ACC112 (cell line): ENCODE results near the gene PDE4A.
"Not testable (repeated sequence)": the region's sequence is repeated elsewhere in the genome, so short reads cannot be mapped to it uniquely, and the experiment has no call there.

Experiments
- H2AFZ ChIP-seq: fragments of 200-600 bp; sonication (generic); one replicate; pipeline ENCODE4 v1.6.0; 2017; ENCODE audit warnings: antibody characterized with exemption, low read length; ENCODE audit not compliant: unreplicated experiment
- H3K27ac ChIP-seq: fragments of 200-600 bp; sonication (generic); 2 replicates; pipeline ENCODE4 v1.5.1; 2014; ENCODE audit warnings: low read depth, mild to moderate bottlenecking, antibody characterized with exemption, low read length, moderate library complexity
- H3K27me3 ChIP-seq: fragments of 200-600 bp; sonication (generic); 2 replicates; pipeline ENCODE4 v1.6.1; 2014; ENCODE audit warnings: mild to moderate bottlenecking, antibody characterized with exemption, low read length, moderate library complexity, mixed read lengths; ENCODE audit not compliant: insufficient read depth
- H3K36me3 ChIP-seq: fragments of 200-600 bp; sonication (generic); 2 replicates; pipeline ENCODE4 v1.6.1; 2016; ENCODE audit warnings: mild to moderate bottlenecking, antibody characterized with exemption, low read length, moderate library complexity, mixed read lengths; ENCODE audit not compliant: insufficient read depth
- H3K4me1 ChIP-seq: fragments of 200-600 bp; sonication (generic); one replicate; pipeline ENCODE4 v1.6.1; 2016; ENCODE audit warnings: low read length, mixed read lengths; ENCODE audit not compliant: insufficient read depth, unreplicated experiment, control insufficient read depth
- H3K4me3 ChIP-seq: fragments of 200-600 bp; sonication (generic); 2 replicates; pipeline ENCODE4 v1.5.1; 2014; ENCODE audit warnings: mild to moderate bottlenecking, low read depth, low read length
- H3K79me2 ChIP-seq: fragments of 200-600 bp; sonication (generic); one replicate; pipeline ENCODE4 v1.6.0; 2016; ENCODE audit warnings: low read length; ENCODE audit not compliant: control insufficient read depth, unreplicated experiment, insufficient read depth

PDE4A gene

DNA sequence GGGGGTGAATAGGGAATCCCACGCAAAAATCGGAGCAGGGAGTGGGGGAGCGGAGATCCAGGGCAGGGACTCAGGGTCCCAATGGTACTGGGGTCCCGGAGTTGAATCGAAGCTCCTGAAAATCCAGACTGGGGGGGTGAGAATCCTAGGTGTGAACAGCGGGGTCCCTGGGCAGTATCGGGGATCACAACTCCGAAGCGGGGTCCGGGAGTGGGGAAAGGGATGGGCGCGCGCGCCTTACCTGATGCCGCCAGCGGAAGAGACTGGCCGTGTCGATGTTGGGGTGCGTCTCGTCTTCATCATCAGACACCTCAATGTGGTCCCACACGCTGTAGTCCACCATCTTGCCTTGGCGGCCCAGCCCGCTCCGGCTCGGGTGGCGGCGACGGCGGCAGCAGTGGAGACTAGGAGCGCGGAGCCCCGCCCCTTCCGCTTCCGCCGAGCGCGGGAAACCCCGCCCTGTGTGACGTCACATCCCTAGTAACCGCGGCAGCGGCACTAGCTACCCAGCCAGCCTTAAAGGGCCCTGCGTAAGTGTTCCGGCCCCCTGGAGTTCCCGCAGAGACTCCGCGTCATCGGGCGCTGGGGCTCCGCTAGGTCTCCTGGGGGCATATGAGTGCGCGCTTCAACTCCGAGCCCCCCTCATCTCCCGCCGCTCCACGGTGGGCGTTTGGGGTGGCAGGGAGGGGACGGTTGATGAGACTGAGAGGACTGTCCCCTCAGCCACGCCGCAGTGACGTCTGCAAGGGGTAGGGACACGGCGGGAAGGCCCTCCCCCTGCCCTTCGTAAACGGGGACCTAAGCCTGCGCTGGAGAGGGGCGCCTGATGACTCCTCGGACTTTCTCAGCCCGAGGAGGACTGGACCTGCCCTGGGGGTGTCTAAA is 17.0 kb upstream of the PDE4A start, which contains the start of gene CDC37:
TSS of gene CDC37 (minus strand) at position 406 of the 885 bp plus-strand sequence. CDS start at position 343, 63 bp downstream.
- Histone ChIP-seq H2AFZ (peak within 1 kb of the TSS; percentile 85), H3K79me2 (peaks cover 46% of the 10 kb centered on the region), H3K4me3 (peak within 1 kb of the TSS; percentile 91), H3K4me1 (peaks cover 12% of the 10 kb centered on the region), H3K27me3 (no peaks in the 10 kb centered on the region), H3K27ac (peak within 1 kb of the TSS; percentile 80), H3K36me3 (no peaks in the 10 kb centered on the region)

DNA sequence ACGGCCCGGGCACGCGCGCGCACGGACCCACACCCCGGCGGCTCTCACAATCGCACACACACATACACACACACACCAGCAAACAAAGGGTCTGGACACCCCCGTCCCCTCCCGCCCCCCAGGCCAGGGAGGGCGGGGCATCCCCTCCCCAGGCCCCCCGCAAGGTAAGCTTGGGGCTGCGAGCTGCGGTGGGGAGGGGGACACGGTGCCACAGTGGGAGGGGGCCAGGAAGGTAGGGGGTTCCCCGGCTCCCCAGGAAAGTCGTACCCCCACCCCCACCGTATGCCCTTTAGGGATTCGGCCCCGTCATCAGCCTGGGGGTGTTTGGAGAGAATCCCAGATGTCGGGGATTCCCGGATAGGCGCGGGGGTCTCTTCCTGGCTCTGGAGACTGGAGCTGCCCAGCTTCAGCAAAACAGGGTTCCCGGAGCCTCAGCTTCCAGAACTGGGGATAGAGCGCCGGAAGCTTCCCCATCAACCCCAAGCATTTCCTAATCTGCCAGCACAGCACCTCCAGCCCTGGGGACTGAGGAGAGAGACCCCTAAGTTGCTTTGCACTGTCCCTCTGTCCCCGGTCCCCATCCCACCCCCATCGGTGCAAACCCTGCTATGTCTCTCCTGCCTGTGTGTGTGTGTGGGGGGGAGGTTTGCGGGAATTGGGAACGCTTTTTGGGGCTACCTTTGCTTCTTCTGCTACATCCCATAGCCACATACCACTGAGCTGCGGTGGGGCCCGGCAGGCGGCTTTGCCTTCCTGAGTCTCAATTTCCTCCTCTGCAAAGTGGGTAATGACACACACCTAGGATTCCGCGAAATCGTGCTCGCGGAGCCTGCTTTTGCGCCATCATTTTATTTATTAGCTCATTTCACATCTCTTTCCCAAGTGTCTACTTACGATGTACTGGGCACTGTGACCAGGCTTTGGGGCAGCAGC is 15.2 kb upstream of the PDE4A start:
- H3K79me2 ChIP-seq = peaks cover 32% of the 10 kb centered on the region
- no peak overlapping the region for H3K27ac ChIP-seq
- peaks cover 12% of the 10 kb centered on the region for H3K4me1 ChIP-seq
- H3K27me3 ChIP-seq = no peaks in the 10 kb centered on the region
- H3K4me3 ChIP-seq = peak overlapping the region; percentile 91
- no peak overlapping the region for H2AFZ ChIP-seq
- no peaks in the 10 kb centered on the region for H3K36me3 ChIP-seq

- H3K27me3 ChIP-seq = no peaks in the 10 kb centered on the region
- H3K4me1 ChIP-seq = peaks cover 5% of the 10 kb centered on the region
- H3K79me2 ChIP-seq = peaks cover 21% of the 10 kb centered on the region
- no peak overlapping the region for H3K27ac ChIP-seq
- H2AFZ ChIP-seq = no peak overlapping the region
- H3K36me3 ChIP-seq = no peaks in the 10 kb centered on the region
- H3K4me3 ChIP-seq = no peak overlapping the region
These were observed 14.1 kb upstream of the PDE4A start for GRCh38 chr19:10406191-10406590.

- Histone ChIP-seq H2AFZ (no peak overlapping the region), H3K4me1 (no peaks in the 10 kb centered on the region), H3K4me3 (no peak overlapping the region), H3K79me2 (peaks cover 12% of the 10 kb centered on the region), H3K27ac (no peak overlapping the region), H3K27me3 (no peaks in the 10 kb centered on the region), H3K36me3 (no peaks in the 10 kb centered on the region)
These were observed 13.2 kb upstream of the PDE4A start for GRCh38 chr19:10407096-10407495.

- H3K27me3 ChIP-seq = no peaks in the 10 kb centered on the region
- no peak overlapping the region for H3K27ac ChIP-seq
- no peaks in the 10 kb centered on the region for H3K79me2 ChIP-seq
- no peak overlapping the region for H3K4me3 ChIP-seq
- no peak overlapping the region for H2AFZ ChIP-seq
- H3K4me1 ChIP-seq = no peaks in the 10 kb centered on the region
- H3K36me3 ChIP-seq = no peaks in the 10 kb centered on the region
These were observed 11.6 kb upstream of the PDE4A start for GRCh38 chr19:10408511-10409283.

DNA sequence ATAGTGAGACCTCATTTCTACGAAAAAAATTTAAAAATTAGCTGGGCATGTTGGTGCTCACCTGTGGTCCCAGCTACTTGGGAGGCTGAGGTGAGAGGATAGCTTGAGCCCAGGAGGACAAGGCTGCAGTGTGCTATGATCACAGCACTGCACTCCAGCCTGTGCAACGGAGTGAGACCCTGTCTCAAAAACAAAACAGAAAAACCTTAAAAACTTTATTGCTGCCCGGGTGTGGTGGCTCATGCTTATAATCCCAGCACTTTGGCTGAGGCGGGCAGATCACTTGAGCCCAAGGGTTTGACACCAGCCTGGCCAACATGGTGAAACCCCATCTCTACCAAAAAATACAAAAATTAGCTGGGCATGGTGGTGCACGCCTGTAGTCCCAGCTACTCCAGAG is 9.1 kb upstream of the PDE4A start:
- H3K4me1 ChIP-seq, H3K4me3 ChIP-seq, H3K27ac ChIP-seq, H3K27me3 ChIP-seq, H3K36me3 ChIP-seq, H3K79me2 ChIP-seq, H2AFZ ChIP-seq: not testable (repeated sequence)

DNA sequence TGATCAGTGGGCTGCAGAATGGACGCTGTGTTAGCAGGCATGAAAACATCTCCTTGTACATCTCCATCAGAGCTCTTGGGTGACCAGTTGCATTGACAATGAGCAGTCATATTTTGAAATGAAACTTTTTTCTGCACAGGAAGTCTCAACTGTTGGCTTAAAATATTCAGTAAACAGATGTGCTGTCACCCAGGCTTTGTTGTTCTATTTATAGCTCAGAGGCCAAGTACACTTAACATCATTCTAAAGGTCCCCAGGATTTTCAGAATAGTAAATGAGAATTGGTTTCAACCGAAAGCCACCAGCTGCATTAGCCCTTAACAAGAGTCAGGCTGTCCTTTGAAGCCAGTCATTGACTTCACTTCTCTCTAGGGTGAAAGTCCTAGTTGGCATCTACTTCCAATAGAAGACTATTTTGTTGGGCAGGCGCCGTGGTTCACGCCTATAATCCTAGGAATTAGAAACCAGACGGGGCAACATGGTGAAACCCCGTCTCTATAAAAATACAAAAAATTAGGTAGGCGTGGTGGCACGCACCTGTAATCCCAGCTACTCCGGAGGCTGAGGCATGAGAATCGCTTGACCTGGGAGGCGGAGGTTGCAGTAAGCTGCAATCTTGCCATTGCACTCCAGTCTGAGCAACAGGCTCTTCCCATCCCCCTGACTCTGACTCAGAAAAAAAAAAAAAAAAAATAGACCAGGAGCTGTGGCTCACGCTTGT is 7.9 kb upstream of the PDE4A start:
- H3K27me3 ChIP-seq = peaks cover 6% of the 10 kb centered on the region; the same call in 1 of the 2 replicates
- no peaks in the 10 kb centered on the region for H3K4me1 ChIP-seq
- no peak overlapping the region for H3K4me3 ChIP-seq
- H3K79me2 ChIP-seq = no peaks in the 10 kb centered on the region
- no peaks in the 10 kb centered on the region for H3K36me3 ChIP-seq
- no peak overlapping the region for H2AFZ ChIP-seq
- no peak overlapping the region for H3K27ac ChIP-seq

- Histone ChIP-seq H3K36me3 (no peaks in the 10 kb centered on the region), H3K27ac (no peak overlapping the region), H3K79me2 (no peaks in the 10 kb centered on the region), H2AFZ (peak overlapping the region; percentile 72), H3K27me3 (peaks cover 23% of the 10 kb centered on the region; the same call in 1 of the 2 replicates), H3K4me3 (peak overlapping the region; percentile 82), H3K4me1 (peaks cover 17% of the 10 kb centered on the region)
These were observed 4.3 kb upstream of the PDE4A start for GRCh38 chr19:10416083-10416379.

- peaks cover 21% of the 10 kb centered on the region for H3K4me1 ChIP-seq
- H2AFZ ChIP-seq = peak overlapping the region; percentile 72
- H3K27ac ChIP-seq = no peak overlapping the region
- H3K79me2 ChIP-seq = no peaks in the 10 kb centered on the region
- no peaks in the 10 kb centered on the region for H3K36me3 ChIP-seq
- peaks cover 28% of the 10 kb centered on the region; the same call in 1 of the 2 replicates for H3K27me3 ChIP-seq
- H3K4me3 ChIP-seq = peak overlapping the region; percentile 82
These were observed 3.7 kb upstream of the PDE4A start for GRCh38 chr19:10416380-10417257.
